SU-DHL-6 (cell line): ENCODE measurements around the gene INTS1.

Experiments used
- EZH2phosphoT487 ChIP-seq: fragments of 200-600 bp; sonication (generic), shearing (Covaris generic); conservative IDR thresholded peaks from 2 replicates; pipeline ENCODE4 v1.6.1; 2018; ENCODE audit warnings: mild to moderate bottlenecking, antibody characterized with exemption, low read length, moderate library complexity, mixed read lengths
- TF ChIP-seq, protein P1 (sequence below): fragments of 200-600 bp; sonication (generic); IDR thresholded peaks from one replicate; pipeline ENCODE4 v1.5.1; 2017; ENCODE audit warnings: antibody characterized with exemption, mild to moderate bottlenecking, low read length, moderate library complexity; ENCODE audit not compliant: insufficient read depth, poor library complexity, severe bottlenecking

DNA sequence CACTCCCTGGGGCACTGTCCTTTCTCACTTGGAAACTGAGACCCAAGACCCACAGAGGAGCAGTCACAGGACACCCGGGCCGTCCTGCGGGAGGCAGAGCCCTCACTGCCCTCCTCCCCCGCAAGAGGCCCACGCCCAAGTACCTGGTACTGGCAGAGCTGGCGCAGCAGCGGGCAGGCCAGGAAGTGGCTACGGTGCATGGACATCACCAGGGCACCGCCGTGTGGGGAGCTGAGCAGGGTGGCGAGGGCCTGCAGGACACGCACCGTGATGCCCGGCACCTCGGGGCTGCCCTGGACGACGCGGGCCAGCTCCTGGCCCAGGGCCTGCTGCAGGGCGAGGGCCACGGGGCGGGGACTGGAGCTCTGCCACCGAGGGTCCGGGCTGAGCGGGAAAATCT, 24.9 kb downstream of the INTS1 start:
- TF ChIP-seq, protein P1, sequence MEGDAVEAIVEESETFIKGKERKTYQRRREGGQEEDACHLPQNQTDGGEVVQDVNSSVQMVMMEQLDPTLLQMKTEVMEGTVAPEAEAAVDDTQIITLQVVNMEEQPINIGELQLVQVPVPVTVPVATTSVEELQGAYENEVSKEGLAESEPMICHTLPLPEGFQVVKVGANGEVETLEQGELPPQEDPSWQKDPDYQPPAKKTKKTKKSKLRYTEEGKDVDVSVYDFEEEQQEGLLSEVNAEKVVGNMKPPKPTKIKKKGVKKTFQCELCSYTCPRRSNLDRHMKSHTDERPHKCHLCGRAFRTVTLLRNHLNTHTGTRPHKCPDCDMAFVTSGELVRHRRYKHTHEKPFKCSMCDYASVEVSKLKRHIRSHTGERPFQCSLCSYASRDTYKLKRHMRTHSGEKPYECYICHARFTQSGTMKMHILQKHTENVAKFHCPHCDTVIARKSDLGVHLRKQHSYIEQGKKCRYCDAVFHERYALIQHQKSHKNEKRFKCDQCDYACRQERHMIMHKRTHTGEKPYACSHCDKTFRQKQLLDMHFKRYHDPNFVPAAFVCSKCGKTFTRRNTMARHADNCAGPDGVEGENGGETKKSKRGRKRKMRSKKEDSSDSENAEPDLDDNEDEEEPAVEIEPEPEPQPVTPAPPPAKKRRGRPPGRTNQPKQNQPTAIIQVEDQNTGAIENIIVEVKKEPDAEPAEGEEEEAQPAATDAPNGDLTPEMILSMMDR, result no peak
- no peak for TF ChIP-seq EZH2phosphoT487
